Keratinocyte (primary cell): ENCODE data around the gene RER1.

ENCODE experiments used
- EZH2 ChIP-seq: IDR thresholded peaks from one replicate; pipeline ENCODE4 v1.6.1; 2012; ENCODE audit warnings: inconsistent platforms, mild to moderate bottlenecking, low read length, moderate library complexity
- TF ChIP-seq, protein P1 (sequence below), 3 experiments: IDR thresholded peaks in 1 of 3; conservative IDR thresholded peaks in 1 of 3; optimal IDR thresholded peaks in 1 of 3; 2 replicates in 2 of 3; 3 replicates in 1 of 3; pipeline versions ENCODE3 to v1.5.1; 2011; ENCODE audit warnings: low read length in 3 of 3, mild to moderate bottlenecking in 3 of 3, moderate library complexity in 2 of 3, control low read depth in 1 of 3, inconsistent platforms in 1 of 3; ENCODE audit not compliant: insufficient read depth in 2 of 3; ENCODE audit errors: extremely low read depth in 1 of 3

GRCh38 chr1:2385606-2386280 is 5.9 kb upstream of the RER1 start:
- TF ChIP-seq, protein P1, sequence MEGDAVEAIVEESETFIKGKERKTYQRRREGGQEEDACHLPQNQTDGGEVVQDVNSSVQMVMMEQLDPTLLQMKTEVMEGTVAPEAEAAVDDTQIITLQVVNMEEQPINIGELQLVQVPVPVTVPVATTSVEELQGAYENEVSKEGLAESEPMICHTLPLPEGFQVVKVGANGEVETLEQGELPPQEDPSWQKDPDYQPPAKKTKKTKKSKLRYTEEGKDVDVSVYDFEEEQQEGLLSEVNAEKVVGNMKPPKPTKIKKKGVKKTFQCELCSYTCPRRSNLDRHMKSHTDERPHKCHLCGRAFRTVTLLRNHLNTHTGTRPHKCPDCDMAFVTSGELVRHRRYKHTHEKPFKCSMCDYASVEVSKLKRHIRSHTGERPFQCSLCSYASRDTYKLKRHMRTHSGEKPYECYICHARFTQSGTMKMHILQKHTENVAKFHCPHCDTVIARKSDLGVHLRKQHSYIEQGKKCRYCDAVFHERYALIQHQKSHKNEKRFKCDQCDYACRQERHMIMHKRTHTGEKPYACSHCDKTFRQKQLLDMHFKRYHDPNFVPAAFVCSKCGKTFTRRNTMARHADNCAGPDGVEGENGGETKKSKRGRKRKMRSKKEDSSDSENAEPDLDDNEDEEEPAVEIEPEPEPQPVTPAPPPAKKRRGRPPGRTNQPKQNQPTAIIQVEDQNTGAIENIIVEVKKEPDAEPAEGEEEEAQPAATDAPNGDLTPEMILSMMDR (optimal IDR thresholded peaks at IDR 0.05 in 1 of 3, IDR thresholded peaks at IDR 0.05 in 1 of 3, conservative IDR thresholded peaks at IDR 0.05 in 1 of 3; ENCODE audit: extremely low read depth in 1 of 3, insufficient read depth in 2 of 3, low read length in 3 of 3) = no peak
- no peak for TF ChIP-seq EZH2
